Measurements from ENCODE around the gene RELN.

The RELN gene

DNA sequence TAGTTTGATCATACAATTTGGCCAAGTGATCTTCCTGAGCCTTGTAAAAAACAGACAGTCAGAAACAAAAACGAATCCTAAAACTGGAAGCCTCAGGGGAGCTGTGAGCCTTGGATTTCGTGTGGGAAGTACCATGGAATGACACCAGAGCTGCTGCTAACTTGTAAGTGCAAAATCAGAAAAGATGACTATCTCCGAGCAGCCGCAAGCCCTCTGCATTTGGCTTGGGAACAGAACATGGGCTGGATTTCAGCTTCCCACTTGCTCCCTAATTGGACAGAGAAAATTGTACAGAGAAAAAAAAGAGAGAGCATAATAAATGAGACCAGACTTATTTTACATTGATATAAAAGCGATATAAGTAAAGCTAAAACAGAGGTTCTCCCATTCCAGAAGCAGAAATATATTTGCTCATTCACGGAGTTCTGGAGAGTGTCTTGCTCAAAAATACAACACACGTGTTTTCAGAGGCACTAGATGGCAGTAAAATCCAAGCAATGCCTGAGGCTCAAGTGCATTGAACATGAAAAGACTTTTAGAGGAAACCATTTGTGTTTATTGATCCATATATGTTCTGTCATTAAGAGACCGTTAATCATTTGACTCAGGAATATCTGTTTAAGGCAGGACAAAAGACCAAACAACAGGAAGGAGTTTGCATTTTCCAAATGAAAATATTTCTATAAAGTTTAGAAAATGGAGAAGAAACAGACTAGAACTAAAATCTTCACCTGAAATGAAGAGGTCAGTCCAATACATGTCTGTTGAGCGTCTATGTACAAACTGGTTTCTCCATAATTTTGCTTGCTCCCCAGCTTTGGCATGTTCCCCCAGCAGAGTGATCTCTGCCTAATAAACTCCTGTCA is 465.2 kb downstream of the RELN start:
- Histone ChIP-seq H2AFZ (ENCODE audit: low read length) (no peak overlapping the region), H3K9ac (ENCODE audit: low read depth, low read length, poor library complexity, severe bottlenecking) (no peak overlapping the region), H3K79me2 (ENCODE audit: insufficient read depth, low read length) (no peaks in the 10 kb centered on the region), H3K4me1 (ENCODE audit: insufficient read depth, low read length, poor library complexity, severe bottlenecking) (no peaks in the 10 kb centered on the region), H3K36me3 (ENCODE audit: insufficient read depth, low read length) (no peaks in the 10 kb centered on the region), H3K9me3 (ENCODE audit: insufficient read depth, low read depth, low read length) (no peaks in the 10 kb centered on the region), H3F3A (ENCODE audit: low read depth) (no peaks in the 10 kb centered on the region), H3K9me2 (replicated peaks; ENCODE audit: low read depth, low read length) (no peaks in the 10 kb centered on the region), H4K20me1 (ENCODE audit: insufficient read depth, low read length, poor library complexity, severe bottlenecking) (no peaks in the 10 kb centered on the region), H3K4me2 (ENCODE audit: low read depth, low read length, poor library complexity, severe bottlenecking) (no peak overlapping the region), H3K4me3 (ENCODE audit: low read length, poor library complexity, severe bottlenecking) (no peak overlapping the region), H3K27me3 (ENCODE audit: insufficient read depth, low read length, poor library complexity, severe bottlenecking) (no peaks in the 10 kb centered on the region)
- TF ChIP-seq, protein P1, sequence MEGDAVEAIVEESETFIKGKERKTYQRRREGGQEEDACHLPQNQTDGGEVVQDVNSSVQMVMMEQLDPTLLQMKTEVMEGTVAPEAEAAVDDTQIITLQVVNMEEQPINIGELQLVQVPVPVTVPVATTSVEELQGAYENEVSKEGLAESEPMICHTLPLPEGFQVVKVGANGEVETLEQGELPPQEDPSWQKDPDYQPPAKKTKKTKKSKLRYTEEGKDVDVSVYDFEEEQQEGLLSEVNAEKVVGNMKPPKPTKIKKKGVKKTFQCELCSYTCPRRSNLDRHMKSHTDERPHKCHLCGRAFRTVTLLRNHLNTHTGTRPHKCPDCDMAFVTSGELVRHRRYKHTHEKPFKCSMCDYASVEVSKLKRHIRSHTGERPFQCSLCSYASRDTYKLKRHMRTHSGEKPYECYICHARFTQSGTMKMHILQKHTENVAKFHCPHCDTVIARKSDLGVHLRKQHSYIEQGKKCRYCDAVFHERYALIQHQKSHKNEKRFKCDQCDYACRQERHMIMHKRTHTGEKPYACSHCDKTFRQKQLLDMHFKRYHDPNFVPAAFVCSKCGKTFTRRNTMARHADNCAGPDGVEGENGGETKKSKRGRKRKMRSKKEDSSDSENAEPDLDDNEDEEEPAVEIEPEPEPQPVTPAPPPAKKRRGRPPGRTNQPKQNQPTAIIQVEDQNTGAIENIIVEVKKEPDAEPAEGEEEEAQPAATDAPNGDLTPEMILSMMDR (conservative IDR thresholded peaks at IDR 0.05; ENCODE audit: low read length) = peak; percentile 64
- no peak for TF ChIP-seq EZH2phosphoT487 (IDR thresholded peaks at IDR 0.05; ENCODE audit: borderline replicate concordance)

DNA sequence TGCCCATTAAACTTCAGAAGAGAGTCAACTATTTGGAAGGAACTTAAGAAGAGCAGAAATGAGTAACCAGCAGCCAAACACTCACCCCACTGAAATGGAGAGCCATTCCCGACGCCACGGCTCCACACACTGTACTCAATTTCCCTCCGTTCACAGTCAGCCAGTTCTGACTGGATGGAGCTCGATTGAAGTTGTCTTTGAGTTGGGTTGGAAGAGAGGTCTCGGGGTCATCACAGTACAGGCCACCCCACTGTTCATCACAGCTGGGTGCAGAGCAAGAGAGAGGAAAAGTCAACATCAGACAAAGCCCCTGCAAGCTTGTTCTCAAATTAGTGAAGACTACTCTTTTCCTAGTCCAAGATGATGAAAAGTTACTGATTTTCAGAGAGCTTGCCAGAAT is 467.5 kb downstream of the RELN start:
- Histone ChIP-seq H3K4me2 (ENCODE audit: low read depth, low read length, poor library complexity, severe bottlenecking) (no peak overlapping the region), H2AFZ (ENCODE audit: low read length) (no peak overlapping the region), H3K27me3 (ENCODE audit: insufficient read depth, low read length, poor library complexity, severe bottlenecking) (no peaks in the 10 kb centered on the region), H3F3A (ENCODE audit: low read depth) (no peaks in the 10 kb centered on the region), H3K79me2 (ENCODE audit: insufficient read depth, low read length) (no peaks in the 10 kb centered on the region), H4K20me1 (ENCODE audit: insufficient read depth, low read length, poor library complexity, severe bottlenecking) (no peaks in the 10 kb centered on the region), H3K4me3 (ENCODE audit: low read length, poor library complexity, severe bottlenecking) (no peak overlapping the region), H3K9ac (ENCODE audit: low read depth, low read length, poor library complexity, severe bottlenecking) (no peak overlapping the region), H3K9me2 (replicated peaks; ENCODE audit: low read depth, low read length) (no peaks in the 10 kb centered on the region), H3K4me1 (ENCODE audit: insufficient read depth, low read length, poor library complexity, severe bottlenecking) (no peaks in the 10 kb centered on the region), H3K9me3 (ENCODE audit: insufficient read depth, low read depth, low read length) (no peaks in the 10 kb centered on the region), H3K36me3 (ENCODE audit: insufficient read depth, low read length) (no peaks in the 10 kb centered on the region)
- TF ChIP-seq, protein P1 (conservative IDR thresholded peaks at IDR 0.05; ENCODE audit: low read length) = no peak
- no peak for TF ChIP-seq EZH2phosphoT487 (IDR thresholded peaks at IDR 0.05; ENCODE audit: borderline replicate concordance)

DNA sequence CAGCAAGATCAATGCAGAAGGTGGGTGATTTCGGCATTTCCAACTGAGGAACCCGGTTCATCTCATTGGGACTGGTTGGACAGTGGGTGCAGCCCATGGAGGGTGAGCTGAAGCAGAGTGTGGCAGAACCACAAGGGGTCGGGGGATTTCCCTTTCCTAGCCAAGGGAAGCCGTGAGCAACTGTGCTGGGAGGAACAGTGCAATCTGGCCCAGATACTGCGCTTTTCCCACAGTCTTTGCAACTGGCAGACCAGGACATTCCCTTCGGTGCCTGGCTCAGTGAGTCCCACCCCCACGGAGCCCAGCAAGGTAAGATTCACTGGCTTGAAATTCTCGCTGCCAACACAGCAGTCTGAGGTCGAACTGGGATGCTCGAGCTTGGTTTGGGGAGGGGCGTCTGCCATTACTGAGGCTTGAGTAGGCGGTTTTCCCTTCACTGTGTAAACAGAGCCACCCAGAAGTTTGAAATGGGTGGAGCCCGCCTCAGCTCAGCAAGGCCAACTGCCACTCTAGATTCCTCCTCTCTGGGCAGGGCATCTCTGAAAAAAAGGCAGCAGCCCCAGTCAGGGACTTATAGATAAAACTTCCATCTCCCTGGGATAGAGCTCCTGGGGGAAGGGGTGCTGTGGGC is 484.8 kb downstream of the RELN start:
- Histone ChIP-seq H2AFZ (ENCODE audit: low read length) (no peak overlapping the region), H3K79me2 (ENCODE audit: insufficient read depth, low read length) (no peaks in the 10 kb centered on the region), H3K36me3 (ENCODE audit: insufficient read depth, low read length) (no peaks in the 10 kb centered on the region), H3F3A (ENCODE audit: low read depth) (no peaks in the 10 kb centered on the region), H3K4me3 (ENCODE audit: low read length, poor library complexity, severe bottlenecking) (no peak overlapping the region), H3K9me3 (ENCODE audit: insufficient read depth, low read depth, low read length) (no peaks in the 10 kb centered on the region), H3K9ac (ENCODE audit: low read depth, low read length, poor library complexity, severe bottlenecking) (no peak overlapping the region), H3K4me1 (ENCODE audit: insufficient read depth, low read length, poor library complexity, severe bottlenecking) (no peaks in the 10 kb centered on the region), H3K4me2 (ENCODE audit: low read depth, low read length, poor library complexity, severe bottlenecking) (no peak overlapping the region), H4K20me1 (ENCODE audit: insufficient read depth, low read length, poor library complexity, severe bottlenecking) (no peaks in the 10 kb centered on the region), H3K27me3 (ENCODE audit: insufficient read depth, low read length, poor library complexity, severe bottlenecking) (no peaks in the 10 kb centered on the region), H3K9me2 (replicated peaks; ENCODE audit: low read depth, low read length) (no peaks in the 10 kb centered on the region)
- TF ChIP-seq, protein P1 (conservative IDR thresholded peaks at IDR 0.05; ENCODE audit: low read length) = no peak
- TF ChIP-seq EZH2phosphoT487 (IDR thresholded peaks at IDR 0.05; ENCODE audit: borderline replicate concordance) = no peak
